Body of pancreas (tissue), 4 donors: Measurements from ENCODE around the gene RHBDF1.

Experiments used
- CTCF ChIP-seq, 7 experiments: fragments of 450-650 bp in 4 of 7; fragments of 200-600 bp in 3 of 7; sonication (generic) in 3 of 7; IDR thresholded peaks; one replicate each; pipeline ENCODE4 v1.5.1; 2016 to 2019; ENCODE audit warnings: antibody characterized with exemption in 7 of 7
- POLR2A ChIP-seq, 3 donors: fragments of 450-650 bp; IDR thresholded peaks; one replicate each; pipeline ENCODE4 v1.6.1; 2016; ENCODE audit warnings: antibody characterized with exemption in 3 of 3, mild to moderate bottlenecking in 2 of 3

GRCh38 chr16:101586-101985, 29.2 kb upstream of the RHBDF1 start:
- TF ChIP-seq POLR2A (IDR thresholded peaks at IDR 0.05) (no peak), CTCF (IDR thresholded peaks at IDR 0.05) (no peak)
